Thyroid gland (tissue), 4 donors: ENCODE results near the gene JPH4.

Experiments used
- POLR2A ChIP-seq, 2 donors: fragments of 450-650 bp; IDR thresholded peaks; one replicate each; pipeline ENCODE4 v1.6.1; 2017; ENCODE audit warnings: antibody characterized with exemption in 2 of 2, mild to moderate bottlenecking in 2 of 2, moderate library complexity in 1 of 2
- TF ChIP-seq, protein P1 (sequence below), 6 experiments: fragments of 200-600 bp in 3 of 6; fragments of 450-650 bp in 3 of 6; sonication (generic) in 3 of 6; IDR thresholded peaks; one replicate each; pipeline ENCODE4 v1.5.1; 2016 to 2019; ENCODE audit warnings: antibody characterized with exemption in 6 of 6, mild to moderate bottlenecking in 2 of 6, inconsistent platforms in 1 of 6, moderate library complexity in 1 of 6

DNA sequence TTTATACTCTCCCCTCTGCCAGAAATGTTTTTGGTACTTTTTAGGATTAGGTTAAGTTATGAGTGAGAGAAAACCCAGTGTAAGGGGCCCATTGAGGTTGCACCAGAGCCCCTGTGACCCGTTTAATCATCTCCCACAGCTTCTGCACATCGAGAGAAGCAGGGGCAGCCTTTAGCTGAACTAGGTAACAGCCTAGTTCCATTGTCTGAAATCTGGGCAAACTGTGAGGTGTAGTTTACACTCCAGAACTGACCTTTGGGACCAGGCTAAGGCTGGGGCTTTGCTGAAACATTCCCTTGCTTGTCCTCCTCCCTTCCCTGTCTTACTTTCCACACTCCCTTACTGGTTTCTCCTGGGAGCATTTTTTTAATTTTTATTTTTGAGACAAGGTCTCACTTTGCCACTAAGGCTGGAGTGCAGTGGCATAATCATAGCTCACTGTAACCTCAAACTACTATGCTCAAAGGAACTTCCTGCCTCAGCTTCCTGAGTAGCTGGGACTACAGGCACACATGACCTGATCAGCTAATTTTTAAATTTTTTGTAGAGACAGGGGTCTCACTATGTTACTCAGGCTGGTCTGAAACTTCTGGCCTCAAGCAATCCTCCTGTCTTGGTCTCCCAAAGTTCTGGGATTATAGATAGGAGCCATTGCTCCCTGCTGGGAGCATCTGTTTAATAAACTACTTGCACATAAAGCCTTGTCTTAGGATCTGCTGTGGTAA is 31.7 kb upstream of the JPH4 start:
- TF ChIP-seq, protein P1, sequence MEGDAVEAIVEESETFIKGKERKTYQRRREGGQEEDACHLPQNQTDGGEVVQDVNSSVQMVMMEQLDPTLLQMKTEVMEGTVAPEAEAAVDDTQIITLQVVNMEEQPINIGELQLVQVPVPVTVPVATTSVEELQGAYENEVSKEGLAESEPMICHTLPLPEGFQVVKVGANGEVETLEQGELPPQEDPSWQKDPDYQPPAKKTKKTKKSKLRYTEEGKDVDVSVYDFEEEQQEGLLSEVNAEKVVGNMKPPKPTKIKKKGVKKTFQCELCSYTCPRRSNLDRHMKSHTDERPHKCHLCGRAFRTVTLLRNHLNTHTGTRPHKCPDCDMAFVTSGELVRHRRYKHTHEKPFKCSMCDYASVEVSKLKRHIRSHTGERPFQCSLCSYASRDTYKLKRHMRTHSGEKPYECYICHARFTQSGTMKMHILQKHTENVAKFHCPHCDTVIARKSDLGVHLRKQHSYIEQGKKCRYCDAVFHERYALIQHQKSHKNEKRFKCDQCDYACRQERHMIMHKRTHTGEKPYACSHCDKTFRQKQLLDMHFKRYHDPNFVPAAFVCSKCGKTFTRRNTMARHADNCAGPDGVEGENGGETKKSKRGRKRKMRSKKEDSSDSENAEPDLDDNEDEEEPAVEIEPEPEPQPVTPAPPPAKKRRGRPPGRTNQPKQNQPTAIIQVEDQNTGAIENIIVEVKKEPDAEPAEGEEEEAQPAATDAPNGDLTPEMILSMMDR (IDR thresholded peaks at IDR 0.05) = no peak
- TF ChIP-seq POLR2A (IDR thresholded peaks at IDR 0.05) = no peak
